HCT116 (cell line): ENCODE measurements around the gene TBKBP1. TPM values are rescaled to one million over a fixed set of nuclear protein-coding genes. Genes with fewer than 3 reads are reported as not detected.
A peak's percentile ranks its signal among the peaks of the same experiment; 100 is the strongest.

Experiments used
- ATAC-seq: fragments of 200-7000 bp; cut with Tn5 transposase; 2 replicates; pipeline ENCODE4 v1.9.1; 2020; ENCODE audit warnings: mild to moderate bottlenecking, moderate library complexity
- BruUV-seq: library from RNA; stranded (reverse); fragments of 400-500 nt; replicated peaks from 2 replicates; lab custom pipeline; 2021; lab: Mats Ljungman, UMichigan
- CTCF ChIA-PET: fragments of 300-600 bp; sonication (Branson Sonifier 250); formaldehyde crosslinking; loops from one replicate; lab custom pipeline; 2021; ENCODE audit warnings: antibody characterized with exemption; lab: Charles Lee
- POLR2A ChIA-PET: fragments of 300-600, 350-600 bp; sonication (Branson Sonifier 250); formaldehyde crosslinking; loops from one replicate; lab custom pipeline; 2021; ENCODE audit warnings: antibody characterized with exemption; lab: Charles Lee
- RAD21 ChIA-PET, 2 experiments: fragments of 300-600 bp; sonication (Branson Sonifier 250); formaldehyde crosslinking; loops; one replicate each; lab custom pipeline; 2023; ENCODE audit warnings: low total read pairs in 2 of 2; ENCODE audit not compliant: uncharacterized antibody in 2 of 2, unreplicated experiment in 2 of 2, low non-redundant PET in 1 of 2; lab: Charles Lee
- DNase-seq: peaks from one replicate; pipeline ENCODE4 v3.0.0-alpha.2; 2010; ENCODE audit warnings: low read depth, low spot score
- H2AFZ ChIP-seq: fragments of 200-600 bp; shearing (Covaris generic), sonication (generic); 2 replicates; pipeline ENCODE4 v1.6.1; 2017; ENCODE audit warnings: low read depth, mixed run types, mixed read lengths, antibody characterized with exemption, low read length; ENCODE audit not compliant: poor library complexity, severe bottlenecking
- H3K27ac ChIP-seq: 2 replicates; pipeline ENCODE4 v1.5.1; 2012; ENCODE audit warnings: low read depth, low read length
- H3K27me3 ChIP-seq: fragments of 200-600 bp; sonication (generic); 2 replicates; pipeline ENCODE4 v1.6.1; 2016; ENCODE audit warnings: mixed run types, low read length, mixed read lengths; ENCODE audit not compliant: insufficient read depth
- H3K36me3 ChIP-seq, 2 experiments: fragments of 200-500 bp in 1 of 2; fragments of 200-600 bp in 1 of 2; sonication (Bioruptor generic) in 1 of 2; sonication (generic) in 1 of 2; 2 replicates each; pipeline versions ENCODE4 v1.5.1 to v1.6.1; 2014 to 2016; ENCODE audit warnings: low read length in 2 of 2, inconsistent platforms in 1 of 2, mixed read lengths in 1 of 2, mixed run types in 1 of 2; ENCODE audit not compliant: insufficient read depth in 2 of 2, control insufficient read depth in 1 of 2
- H3K4me1 ChIP-seq, 2 experiments: fragments of 200-600 bp in 1 of 2; sonication (generic) in 1 of 2; 2 replicates each; pipeline versions ENCODE4 v1.5.1 to v1.6.1; 2012 to 2017; ENCODE audit warnings: low read length in 2 of 2, inconsistent platforms in 1 of 2, mild to moderate bottlenecking in 1 of 2, mixed read lengths in 1 of 2, mixed run types in 1 of 2, moderate library complexity in 1 of 2; ENCODE audit not compliant: insufficient read depth in 2 of 2, control insufficient read depth in 1 of 2
- H3K4me2 ChIP-seq: fragments of 200-600 bp; sonication (generic); 2 replicates; pipeline ENCODE4 v1.6.1; 2017; ENCODE audit warnings: mixed run types, low read length, mixed read lengths
- H3K4me3 ChIP-seq, 2 experiments: fragments of 200-600 bp in 1 of 2; sonication (generic) in 1 of 2; replicated peaks in 1 of 2; 2 replicates each; pipeline ENCODE4 v1.5.1; 2011 to 2016; ENCODE audit warnings: low read length in 2 of 2, control low read depth in 1 of 2, low read depth in 1 of 2, mild to moderate bottlenecking in 1 of 2, mixed read lengths in 1 of 2, mixed run types in 1 of 2
- H3K79me2 ChIP-seq: fragments of 200-600 bp; sonication (generic); 2 replicates; pipeline ENCODE4 v1.6.1; 2017; ENCODE audit warnings: mild to moderate bottlenecking, mixed run types, low read length, moderate library complexity, mixed read lengths; ENCODE audit not compliant: insufficient read depth
- H3K9ac ChIP-seq: fragments of 200-600 bp; sonication (generic); 2 replicates; pipeline ENCODE4 v1.6.1; 2016; ENCODE audit warnings: low read length, mixed read lengths
- H3K9me2 ChIP-seq: fragments of 200-600 bp; sonication (generic), shearing (Covaris generic); 2 replicates; pipeline ENCODE4 v1.6.1; 2017; ENCODE audit warnings: mixed run types, mild to moderate bottlenecking, moderate library complexity; ENCODE audit not compliant: insufficient read depth
- H3K9me3 ChIP-seq, 2 experiments: fragments of 200-500 bp in 1 of 2; fragments of 200-600 bp in 1 of 2; sonication (Bioruptor generic) in 1 of 2; sonication (generic) in 1 of 2; 2 replicates each; pipeline ENCODE4 v1.6.1; 2014 to 2017; ENCODE audit warnings: low read length in 2 of 2, mixed read lengths in 2 of 2, inconsistent platforms in 1 of 2, low read depth in 1 of 2, mild to moderate bottlenecking in 1 of 2, mixed run types in 1 of 2, moderate library complexity in 1 of 2; ENCODE audit not compliant: control insufficient read depth in 1 of 2, insufficient read depth in 1 of 2
- H4K20me1 ChIP-seq: fragments of 200-600 bp; sonication (generic), shearing (Covaris generic); 2 replicates; pipeline ENCODE4 v1.6.1; 2017; ENCODE audit warnings: mixed run types, mild to moderate bottlenecking, moderate library complexity; ENCODE audit not compliant: insufficient read depth
- CEBPB ChIP-seq: IDR thresholded peaks from 2 replicates; pipeline ENCODE4 v1.6.1; 2012; ENCODE audit warnings: low read depth
- EGR1 ChIP-seq: IDR thresholded peaks from 2 replicates; pipeline ENCODE4 v1.6.1; 2012; ENCODE audit warnings: low read depth
- EZH2 ChIP-seq: fragments of 200-600 bp; sonication (generic); IDR thresholded peaks from 2 replicates; pipeline ENCODE4 v1.6.1; 2017; ENCODE audit warnings: antibody characterized with exemption, mixed run types
- EZH2phosphoT487 ChIP-seq: fragments of 200-600 bp; IDR thresholded peaks from 2 replicates; pipeline ENCODE4 v1.6.1; 2018; ENCODE audit warnings: antibody characterized with exemption, borderline replicate concordance
- FOSL1 ChIP-seq: IDR thresholded peaks from 2 replicates; pipeline ENCODE4 v1.6.1; 2012; ENCODE audit warnings: low read depth
- POLR2AphosphoS5 ChIP-seq: IDR thresholded peaks from 2 replicates; pipeline ENCODE4 v1.6.1; 2011; ENCODE audit warnings: mild to moderate bottlenecking, low read depth, low read length, moderate library complexity
- SRF ChIP-seq: IDR thresholded peaks from 2 replicates; pipeline ENCODE4 v1.6.1; 2012; ENCODE audit warnings: low read depth
- YY1 ChIP-seq: IDR thresholded peaks from 2 replicates; pipeline ENCODE4 v1.6.1; 2011; ENCODE audit warnings: low read length, low read depth, moderate library complexity, mild to moderate bottlenecking; ENCODE audit not compliant: insufficient replicate concordance; ENCODE audit errors: extremely low read depth
- ZNF274 ChIP-seq: fragments of 200-500 bp; sonication (Bioruptor generic); IDR thresholded peaks from 2 replicates; pipeline ENCODE4 v1.6.1; 2014; ENCODE audit warnings: mild to moderate bottlenecking, low read depth, low read length, inconsistent platforms
- intact Hi-C: fragments of 100-400 bp; cut with micrococcal nuclease; formaldehyde crosslinking; loops from 2 replicates; pipeline ENCODE4 v1.10.0; 2022
- total RNA-seq: library from RNA; stranded (reverse); gene quantifications from one replicate; pipeline ENCODE4 v1.2.1, GENCODE V29; 2021; ENCODE audit not compliant: unreplicated experiment
- TF ChIP-seq, protein P1 (sequence below): IDR thresholded peaks from 2 replicates; pipeline ENCODE4 v1.6.1; 2012

TBKBP1 gene
- total RNA-seq, 1 experiment from 2014 or later, result 12.4 TPM

DNA sequence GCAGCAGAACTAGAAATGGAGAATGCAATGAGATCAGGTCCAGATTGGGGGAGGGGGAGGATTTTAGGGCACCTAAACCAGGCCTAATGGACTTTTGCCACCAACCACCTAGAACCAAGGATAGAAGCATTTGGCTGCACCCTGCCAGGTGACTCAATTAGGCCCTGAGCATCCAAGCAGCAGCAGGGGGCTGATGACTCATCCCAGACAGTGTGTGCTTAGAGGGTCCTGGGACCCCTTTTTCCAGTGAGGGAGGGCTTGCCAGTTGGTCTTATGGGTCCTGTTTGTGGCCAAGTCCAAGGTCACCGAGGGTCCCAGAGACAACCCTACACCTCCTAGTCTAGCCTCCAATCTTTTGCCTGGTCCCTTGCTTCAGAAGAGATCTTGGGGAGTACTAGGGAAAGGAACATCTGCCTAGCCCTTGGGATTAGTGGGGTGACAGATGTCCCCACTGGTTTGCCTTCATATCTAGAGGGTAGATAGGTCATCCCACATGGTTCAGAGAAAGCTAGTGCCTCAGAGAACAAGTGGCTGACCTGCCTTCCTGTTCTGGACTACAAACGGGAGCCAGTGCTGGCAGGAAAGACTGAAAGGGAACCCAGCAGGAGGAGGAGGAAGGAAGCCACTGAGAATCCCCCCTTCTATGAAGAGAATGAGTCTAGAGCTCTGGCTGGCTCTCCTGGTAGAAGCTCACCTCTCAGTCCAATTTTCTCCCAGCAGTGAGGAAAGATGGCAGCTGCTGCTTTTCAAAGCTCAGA is 1.6 kb upstream of the TBKBP1 start:
- Histone ChIP-seq H3K79me2 (no peaks in the 10 kb centered on the region), H3K4me2 (peak overlapping the region; percentile 91), H3K27ac (no peak overlapping the region), H2AFZ (no peak overlapping the region), H4K20me1 (no peaks in the 10 kb centered on the region), H3K9me3 (no peaks in the 10 kb centered on the region), H3K4me1 (peaks cover 25 to 45% of the 10 kb centered on the region in 2 experiments), H3K27me3 (no peaks in the 10 kb centered on the region), H3K4me3 (no peak overlapping the region), H3K36me3 (no peaks in the 10 kb centered on the region), H3K9ac (peak overlapping the region; percentile 67; the same call in 1 of the 2 replicates), H3K9me2 (no peaks in the 10 kb centered on the region)
- POLR2A ChIA-PET, result interaction anchor here (0.7 kb wide), 1 partner anchor 29 kb away, joined by 3 read pairs; no protein-coding TSS in a partner anchor
- CTCF ChIA-PET, result interaction anchor here (0.6 kb wide), 1 partner anchor 11 kb away, joined by 3 read pairs; no protein-coding TSS in a partner anchor
- ATAC-seq (no peak), DNase-seq (no peak)
- intact Hi-C loops, result no loop called here
- no TSS peak for BruUV-seq
- no peak for TF ChIP-seq YY1
- TF ChIP-seq SRF, result no peak
- TF ChIP-seq EGR1, result no peak
- no peak for TF ChIP-seq EZH2
- no peak for TF ChIP-seq EZH2phosphoT487
- no peak for TF ChIP-seq ZNF274
- no peak for TF ChIP-seq POLR2AphosphoS5
- no peak for TF ChIP-seq FOSL1
- TF ChIP-seq, protein P1, sequence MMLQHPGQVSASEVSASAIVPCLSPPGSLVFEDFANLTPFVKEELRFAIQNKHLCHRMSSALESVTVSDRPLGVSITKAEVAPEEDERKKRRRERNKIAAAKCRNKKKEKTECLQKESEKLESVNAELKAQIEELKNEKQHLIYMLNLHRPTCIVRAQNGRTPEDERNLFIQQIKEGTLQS, result no peak
- TF ChIP-seq CEBPB, result no peak
- RAD21 ChIA-PET, result no interaction called here
